Measurements from ENCODE around the gene SUN2.

- TF ChIP-seq, protein P1, sequence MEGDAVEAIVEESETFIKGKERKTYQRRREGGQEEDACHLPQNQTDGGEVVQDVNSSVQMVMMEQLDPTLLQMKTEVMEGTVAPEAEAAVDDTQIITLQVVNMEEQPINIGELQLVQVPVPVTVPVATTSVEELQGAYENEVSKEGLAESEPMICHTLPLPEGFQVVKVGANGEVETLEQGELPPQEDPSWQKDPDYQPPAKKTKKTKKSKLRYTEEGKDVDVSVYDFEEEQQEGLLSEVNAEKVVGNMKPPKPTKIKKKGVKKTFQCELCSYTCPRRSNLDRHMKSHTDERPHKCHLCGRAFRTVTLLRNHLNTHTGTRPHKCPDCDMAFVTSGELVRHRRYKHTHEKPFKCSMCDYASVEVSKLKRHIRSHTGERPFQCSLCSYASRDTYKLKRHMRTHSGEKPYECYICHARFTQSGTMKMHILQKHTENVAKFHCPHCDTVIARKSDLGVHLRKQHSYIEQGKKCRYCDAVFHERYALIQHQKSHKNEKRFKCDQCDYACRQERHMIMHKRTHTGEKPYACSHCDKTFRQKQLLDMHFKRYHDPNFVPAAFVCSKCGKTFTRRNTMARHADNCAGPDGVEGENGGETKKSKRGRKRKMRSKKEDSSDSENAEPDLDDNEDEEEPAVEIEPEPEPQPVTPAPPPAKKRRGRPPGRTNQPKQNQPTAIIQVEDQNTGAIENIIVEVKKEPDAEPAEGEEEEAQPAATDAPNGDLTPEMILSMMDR (IDR thresholded peaks at IDR 0.05; ENCODE audit: low read length), result no peak
- TF ChIP-seq EZH2 (optimal IDR thresholded peaks at IDR 0.05; ENCODE audit: low read depth, low read length) (no peak), EZH2phosphoT487 (IDR thresholded peaks at IDR 0.05; ENCODE audit: low read length) (no peak)
Measured at GRCh38 chr22:38774496-38775166, 18.8 kb upstream of the SUN2 start.

Measured in MM.1S (cell line).